Measurements from ENCODE around the gene AAMDC. TPM values are rescaled to one million over a fixed set of nuclear protein-coding genes. Genes with fewer than 3 reads are reported as not detected.
"Not testable (repeated sequence)": the region's sequence is repeated elsewhere in the genome, so short reads cannot be mapped to it uniquely, and the experiment has no call there.

Gene AAMDC
- total and polyA plus RNA-seq, 9 donors = 21.8 to 77.6 (median 40.6) TPM

- Histone ChIP-seq H3K4me1 (ENCODE audit: insufficient read depth) (peaks cover 4% of the 10 kb centered on the region), H3K36me3 (no peaks in the 10 kb centered on the region), H3K27me3 (no peaks in the 10 kb centered on the region), H3K9me3 (no peaks in the 10 kb centered on the region), H3K27ac (no peak overlapping the region), H3K4me3 (no peak overlapping the region)
- intact Hi-C loops (cut with DNase I) = loop anchor here in 1 of 4 donors (10.0 kb wide), 1 partner anchor 171 kb away; the partner anchor contains the start of gene INTS4
- no peak for DNase-seq
- WGBS, 3 donors = 4 to 17% (median 9%) methylated on average over 1 of the region's 1 CpG
- TF ChIP-seq POLR2A (IDR thresholded peaks at IDR 0.05) (no peak), CTCF (IDR thresholded peaks at IDR 0.05) (no peak), EP300 (IDR thresholded peaks at IDR 0.05) (no peak)
Observed at GRCh38 chr11:77823775-77824174, 2.8 kb downstream of the AAMDC start.

DNA sequence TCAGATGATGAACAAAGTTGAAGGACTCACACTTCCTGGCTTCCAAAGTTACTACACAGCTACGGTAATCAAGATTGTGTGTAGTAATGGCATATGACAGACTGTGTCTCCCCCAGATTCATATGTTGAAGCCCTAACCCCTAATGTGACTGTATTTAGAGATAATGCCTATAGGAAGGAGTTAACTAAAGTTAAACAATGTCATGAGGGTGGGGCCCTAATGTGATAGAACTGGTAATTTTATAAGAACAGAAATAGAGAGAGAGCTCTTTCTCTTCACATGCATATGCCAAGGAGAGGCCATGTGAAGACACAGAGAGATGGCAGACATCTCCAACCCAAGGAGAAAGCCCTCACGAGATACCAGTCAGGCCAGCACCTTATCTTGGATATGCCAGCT, 8.0 kb downstream of the AAMDC start:
- Histone ChIP-seq H3K27ac (no peak overlapping the region), H3K9me3 (no peaks in the 10 kb centered on the region), H3K36me3 (no peaks in the 10 kb centered on the region), H3K4me3 (no peak overlapping the region), H3K4me1 (ENCODE audit: insufficient read depth) (no peaks in the 10 kb centered on the region), H3K27me3 (no peaks in the 10 kb centered on the region)
- no peak for DNase-seq
- intact Hi-C loops (cut with DNase I) = loop anchor here in 2 of 4 donors (5.0 to 10.0 kb wide), 2 partner anchors 166 to 248 kb away; partner anchors contain the start of genes INTS4 (in 1 of the 2) and NDUFC2 (in 1 of the 2)
- WGBS, 3 donors = 93 to 100% (median 99%) methylated on average over 2 of the region's 2 CpGs
- no peak for TF ChIP-seq CTCF (IDR thresholded peaks at IDR 0.05)
- no peak for TF ChIP-seq EP300 (IDR thresholded peaks at IDR 0.05)
- no peak for TF ChIP-seq POLR2A (IDR thresholded peaks at IDR 0.05)

DNA sequence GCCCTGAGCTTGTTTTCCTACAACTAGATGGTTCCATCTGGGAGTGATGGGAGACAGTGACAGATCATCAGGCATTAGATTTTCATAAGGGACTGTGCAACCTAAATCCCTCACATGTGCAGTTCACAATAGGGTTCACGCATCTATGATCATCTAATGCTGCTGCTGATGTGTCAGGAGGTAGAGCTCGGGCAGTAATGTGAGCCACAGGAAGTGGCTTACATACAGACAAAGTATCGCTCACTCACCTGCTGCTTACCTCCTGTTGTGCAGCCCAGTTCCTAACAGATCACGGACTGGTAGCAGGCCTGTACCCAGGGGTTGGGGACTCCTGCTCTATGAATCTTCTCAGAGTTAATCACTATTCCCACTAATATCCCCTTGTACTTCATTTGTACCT, 12.4 kb downstream of the AAMDC start:
- no peaks in the 10 kb centered on the region for H3K4me1 ChIP-seq (ENCODE audit: insufficient read depth)
- H3K27me3 ChIP-seq = no peaks in the 10 kb centered on the region
- DNase-seq = no peak
- no peaks in the 10 kb centered on the region for H3K36me3 ChIP-seq
- TF ChIP-seq POLR2A (IDR thresholded peaks at IDR 0.05) = no peak
- no peak for TF ChIP-seq EP300 (IDR thresholded peaks at IDR 0.05)
- TF ChIP-seq CTCF (IDR thresholded peaks at IDR 0.05) = no peak
- intact Hi-C loops (cut with DNase I) = no loop called here
- 95 to 98% (median 97%) methylated on average over 4 of the region's 4 CpGs for WGBS, 3 donors
- no peaks in the 10 kb centered on the region for H3K9me3 ChIP-seq
- no peak overlapping the region for H3K27ac ChIP-seq
- H3K4me3 ChIP-seq = no peak overlapping the region

GRCh38 chr11:77842441-77843121, 21.6 kb downstream of the AAMDC start:
- Histone ChIP-seq H3K4me3 (no peak overlapping the region), H3K36me3 (no peaks in the 10 kb centered on the region), H3K4me1 (ENCODE audit: insufficient read depth) (no peaks in the 10 kb centered on the region), H3K27ac (no peak overlapping the region), H3K9me3 (peaks cover 0 to 4% of the 10 kb centered on the region in 2 donors), H3K27me3 (no peaks in the 10 kb centered on the region)
- no peak for TF ChIP-seq CTCF (IDR thresholded peaks at IDR 0.05)
- TF ChIP-seq POLR2A (IDR thresholded peaks at IDR 0.05) = no peak
- TF ChIP-seq EP300 (IDR thresholded peaks at IDR 0.05) = no peak
- WGBS, 3 donors = 90% methylated on average over 1 of the region's 1 CpG
- DNase-seq = no peak
- intact Hi-C loops (cut with DNase I) = no loop called here

DNA sequence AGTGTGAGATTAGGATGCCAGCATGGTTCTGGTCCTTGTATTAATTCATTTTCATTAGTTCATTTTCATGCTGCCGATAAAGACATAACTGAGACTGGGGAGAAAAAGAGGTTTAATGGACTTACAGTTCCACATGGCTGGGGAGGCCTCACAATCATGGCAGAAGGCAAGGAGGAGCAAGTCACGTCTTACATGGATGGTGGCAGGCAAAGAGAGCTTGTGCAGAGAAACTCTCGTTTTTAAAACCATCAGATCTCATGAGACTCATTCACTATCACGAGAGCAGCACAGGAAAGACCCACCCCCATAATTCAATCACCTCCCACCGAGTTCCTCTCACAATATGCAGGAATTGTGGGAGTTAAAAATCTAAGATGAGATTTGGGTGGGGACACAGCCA, 22.8 kb downstream of the AAMDC start:
- H3K36me3 ChIP-seq; DNase-seq; H3K9me3 ChIP-seq; H3K4me1 ChIP-seq (ENCODE audit: insufficient read depth); intact Hi-C loops (cut with DNase I); H3K27me3 ChIP-seq; H3K4me3 ChIP-seq; H3K27ac ChIP-seq: not testable (repeated sequence)
- WGBS, 3 donors = 82 to 96% (median 94%) methylated on average over 5 of the region's 5 CpGs
